CD4-positive, alpha-beta T cell treated with Interleukin-17A for 1 hour (primary cell): ENCODE data around the gene PLS1.
A peak's percentile ranks its signal among the peaks of the same experiment; 100 is the strongest.
"Not testable (repeated sequence)": the region's sequence is repeated elsewhere in the genome, so short reads cannot be mapped to it uniquely, and the experiment has no call there.

Experiments
- DNase-seq: peaks from one replicate; pipeline ENCODE4 v3.0.0-alpha.2; 2020

The PLS1 gene

DNA sequence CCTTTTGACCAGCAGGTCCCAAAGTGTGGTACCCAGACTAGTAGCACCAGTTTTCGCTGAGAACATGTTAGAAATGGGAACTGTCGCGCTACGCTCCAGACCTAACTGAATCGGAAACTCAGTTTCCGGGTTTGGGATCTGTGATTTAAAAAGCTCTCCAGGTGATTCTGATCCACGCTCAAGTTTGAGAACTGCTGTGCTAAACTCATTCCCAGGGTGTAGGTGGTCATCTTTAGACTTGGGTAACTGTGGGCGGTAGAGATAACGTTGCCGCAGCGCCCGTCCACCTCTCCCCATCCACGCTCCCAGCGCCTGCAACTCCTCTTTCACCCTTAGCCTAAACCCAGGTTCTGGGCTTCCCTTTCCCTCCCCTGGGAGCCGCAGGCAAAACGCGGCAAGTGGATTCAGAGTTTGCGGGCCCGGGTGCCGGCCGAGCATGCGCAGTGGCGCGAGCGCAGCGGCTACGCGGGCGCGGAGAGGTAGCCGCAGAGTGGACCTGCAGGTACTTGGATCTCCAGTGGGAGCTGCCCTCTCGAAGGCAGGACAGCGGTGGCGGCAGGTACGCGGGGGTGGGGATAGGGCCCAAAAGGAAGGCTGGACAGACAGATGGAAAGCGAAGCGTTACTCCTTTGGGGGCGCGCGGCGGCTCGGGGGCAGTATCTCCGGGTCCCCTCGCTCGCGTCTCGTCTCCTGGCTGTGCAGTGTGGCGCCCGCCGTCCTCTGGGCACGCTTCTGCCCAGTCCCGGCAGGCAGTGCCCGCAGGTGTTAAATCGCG lies at the start of gene PLS1:
Gene PLS1, plus strand, starts transcription at position 443 of the 775 bp plus-strand sequence. CDS start 67,845 bp downstream, outside the sequence.
- DNase-seq = peak; percentile 91

- DNase-seq = no peak
Measured at GRCh38 chr3:142549986-142550385, 46.2 kb upstream of the PLS1 start.

DNA sequence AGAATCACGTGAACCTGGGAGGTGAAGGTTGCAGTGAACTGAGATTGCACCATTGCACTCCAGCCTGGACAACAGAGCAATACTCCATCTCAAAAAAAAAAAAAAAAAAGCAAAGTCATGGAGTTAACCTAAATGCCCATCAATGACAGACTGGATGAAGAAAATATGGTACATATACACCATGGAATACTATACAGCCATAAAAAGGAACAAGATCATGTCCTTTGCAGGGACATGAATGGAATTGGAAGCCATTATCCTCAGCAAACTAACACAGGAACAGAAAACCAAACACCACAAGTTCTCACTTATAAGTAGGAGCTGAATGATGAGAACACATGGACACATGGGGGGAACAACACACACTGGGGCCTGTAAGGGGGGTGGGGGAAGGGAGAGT lies 43.6 kb upstream of the PLS1 start:
- DNase-seq = not testable (repeated sequence)

- no peak for DNase-seq
Measured at GRCh38 chr3:142553741-142554140, 42.5 kb upstream of the PLS1 start.

GRCh38 chr3:142560118-142560517 lies 36.1 kb upstream of the PLS1 start:
- no peak for DNase-seq

DNA sequence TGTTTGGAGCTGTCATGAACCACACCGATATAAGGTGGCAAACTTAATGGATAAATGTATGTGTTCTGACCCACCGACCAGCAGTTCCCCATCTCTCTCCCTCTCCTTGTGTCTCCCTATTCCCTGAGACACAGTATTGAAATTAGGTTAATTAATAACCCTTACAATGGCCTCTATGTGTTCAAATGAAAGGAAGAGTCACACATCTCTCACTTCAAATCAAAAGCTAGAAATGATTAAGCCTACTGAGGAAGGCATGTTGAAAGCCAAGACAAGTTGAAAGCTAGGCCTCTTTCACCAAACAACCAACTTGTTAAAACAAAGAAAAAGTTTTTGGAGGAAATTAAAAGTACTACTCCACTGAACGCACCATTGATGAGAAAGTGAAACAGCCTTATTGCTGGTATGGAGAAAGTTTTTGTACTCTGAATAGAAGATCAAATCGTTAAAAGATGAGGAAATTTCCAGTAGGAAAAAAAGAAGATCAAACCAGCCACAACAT lies 32.6 kb upstream of the PLS1 start:
- DNase-seq = no peak

DNA sequence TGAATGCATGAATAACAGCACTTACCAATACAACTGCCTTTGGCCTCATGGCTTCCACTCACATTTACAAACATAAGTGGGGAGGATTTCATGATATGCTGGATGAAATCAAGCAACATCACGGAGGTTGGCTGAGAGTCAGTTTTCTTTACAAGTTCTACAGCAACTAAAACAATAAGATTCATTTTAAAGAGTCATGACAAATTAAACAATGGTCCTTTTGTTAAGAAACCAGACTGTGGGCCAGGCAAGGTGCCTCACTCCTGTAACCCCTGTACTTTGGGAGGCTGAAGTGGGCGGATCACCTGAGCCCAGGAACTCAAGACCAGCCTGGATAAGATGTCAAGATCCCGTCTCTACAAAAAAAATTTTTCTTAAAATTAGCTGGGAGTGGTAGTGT lies 30.1 kb upstream of the PLS1 start:
- no peak for DNase-seq

DNA sequence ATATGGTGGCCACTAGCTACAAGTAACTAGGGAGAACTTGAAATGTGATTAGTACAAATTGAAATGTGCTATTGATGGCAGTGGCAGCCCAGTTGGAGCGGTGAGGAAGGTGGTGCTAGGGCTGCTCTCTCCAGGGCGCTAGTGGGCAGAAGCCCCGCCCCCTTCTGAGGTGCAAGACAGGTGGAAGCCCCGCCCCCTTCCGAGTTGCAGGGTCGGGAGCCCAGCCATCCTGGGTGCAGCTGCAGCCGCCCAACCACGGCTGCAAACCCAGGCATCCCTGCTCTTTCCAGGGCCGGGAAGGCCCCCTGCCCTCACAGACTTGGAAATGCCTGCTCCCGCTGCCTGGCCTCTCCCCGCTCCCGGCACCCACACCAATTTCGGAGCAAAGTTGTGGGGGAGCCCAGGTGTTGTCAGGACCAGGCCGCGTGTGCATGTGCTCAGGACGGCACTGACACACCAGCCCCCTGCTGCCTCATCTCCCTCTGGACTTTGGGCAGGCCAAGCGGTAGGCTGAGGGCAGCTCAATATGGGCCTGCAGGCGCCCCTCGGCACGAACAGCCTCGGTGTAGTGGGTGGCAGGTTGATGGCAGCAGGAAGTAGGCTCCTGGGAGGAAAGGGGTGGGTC lies 27.7 kb upstream of the PLS1 start:
- DNase-seq = no peak

- DNase-seq = not testable (repeated sequence)
Measured at GRCh38 chr3:142569422-142569821, 26.8 kb upstream of the PLS1 start.

DNA sequence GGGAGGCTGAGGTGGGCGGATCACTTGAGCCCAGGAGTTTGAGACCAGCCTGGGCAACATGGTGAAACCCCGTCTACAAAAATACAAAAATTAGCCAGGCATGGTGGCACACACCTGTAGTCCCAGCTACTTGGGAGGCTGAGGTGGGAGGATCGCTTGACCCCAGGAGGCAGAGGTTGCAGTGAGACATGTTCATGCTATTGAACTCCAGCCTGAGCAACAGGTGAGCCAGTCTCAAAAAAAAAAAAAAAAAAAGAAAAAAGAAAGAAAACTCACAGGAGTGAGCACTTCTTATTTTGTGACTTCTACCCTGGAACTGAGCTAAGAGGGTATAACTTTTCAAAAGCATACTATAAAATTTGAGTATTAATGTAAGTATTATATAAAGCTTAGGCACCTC lies 22.0 kb upstream of the PLS1 start:
- not testable (repeated sequence) for DNase-seq

- no peak for DNase-seq
Measured at GRCh38 chr3:142574665-142575064, 21.5 kb upstream of the PLS1 start.

GRCh38 chr3:142576792-142577191 lies 19.4 kb upstream of the PLS1 start:
- no peak for DNase-seq

DNA sequence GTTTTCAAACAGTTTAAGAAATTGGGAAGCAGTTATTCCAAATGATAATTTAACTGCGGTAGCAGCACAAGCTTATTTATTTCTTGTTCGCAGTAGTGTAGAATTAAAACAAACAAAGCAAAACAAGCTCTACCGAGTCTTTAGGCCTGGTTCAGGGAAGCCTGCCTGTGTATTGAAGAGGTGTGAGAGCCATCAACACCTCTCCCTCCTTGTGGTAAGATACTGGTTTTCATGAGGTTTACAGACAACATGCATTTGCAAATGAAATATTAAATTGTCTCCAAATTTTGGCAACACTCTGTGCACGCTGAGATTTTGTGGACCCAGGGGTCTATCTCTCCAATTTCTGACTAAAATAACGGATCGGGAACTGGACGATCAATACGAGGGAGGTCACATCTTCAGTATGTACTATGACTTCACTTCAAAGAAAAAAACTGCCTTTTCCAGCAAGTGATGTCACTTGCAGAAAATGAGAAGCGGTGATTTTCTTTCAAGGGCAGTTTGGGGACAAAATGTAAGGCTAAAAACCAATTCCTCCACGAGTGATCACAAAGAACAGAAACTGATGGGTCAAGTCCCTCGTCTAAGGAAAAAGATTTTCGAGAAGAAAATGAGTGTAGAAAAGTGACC lies 18.4 kb upstream of the PLS1 start:
- DNase-seq = peak; percentile 26

GRCh38 chr3:142578329-142579223 lies 17.6 kb upstream of the PLS1 start, which contains the start of gene ATR:
Gene ATR (minus strand): TSS chr3:142578733. CDS start chr3:142578704, 29 bp downstream.
- peak; percentile 96 for DNase-seq

DNA sequence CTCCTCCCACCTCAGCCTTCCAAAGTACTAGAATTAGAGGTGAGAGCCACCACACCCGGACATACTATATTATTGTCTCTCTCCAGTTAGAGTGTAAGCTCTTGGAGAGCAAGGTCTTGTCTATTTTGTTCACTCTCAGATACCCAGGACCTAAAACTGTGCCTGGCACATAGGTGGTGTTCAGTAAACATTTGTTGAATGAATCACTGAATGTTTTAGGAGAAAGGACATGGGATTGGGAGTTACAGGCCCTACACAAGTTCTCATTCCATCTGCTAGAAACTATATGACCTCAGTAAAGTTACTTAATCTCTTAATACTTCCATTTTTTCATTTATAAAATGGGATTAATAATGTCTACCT lies 16.2 kb upstream of the PLS1 start:
- no peak for DNase-seq

DNA sequence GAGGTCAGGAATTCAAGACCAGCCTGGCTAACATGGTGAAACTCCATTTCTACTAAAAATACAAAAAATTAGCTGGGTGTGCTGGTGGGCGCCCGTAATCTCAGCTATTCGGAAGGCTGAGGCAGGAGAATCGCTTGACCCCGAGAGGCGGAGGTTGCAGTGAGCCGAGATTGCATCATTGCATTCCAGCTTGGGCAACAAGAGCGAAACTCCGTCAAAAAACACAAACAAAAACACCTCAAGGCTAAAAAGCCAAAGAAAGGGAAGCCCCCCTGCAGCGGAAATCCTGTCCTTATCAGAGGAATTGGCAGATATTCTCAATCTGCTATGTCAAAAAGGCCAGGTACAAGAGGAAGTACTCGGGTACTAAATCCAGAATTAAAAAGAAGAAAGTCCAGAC lies 15.1 kb upstream of the PLS1 start:
- not testable (repeated sequence) for DNase-seq

GRCh38 chr3:142586803-142587406 lies 9.3 kb upstream of the PLS1 start:
- peak; percentile 62 for DNase-seq

GRCh38 chr3:142588703-142589102 lies 7.5 kb upstream of the PLS1 start:
- no peak for DNase-seq

GRCh38 chr3:142592268-142592667 lies 3.9 kb upstream of the PLS1 start:
- DNase-seq = not testable (repeated sequence)

DNA sequence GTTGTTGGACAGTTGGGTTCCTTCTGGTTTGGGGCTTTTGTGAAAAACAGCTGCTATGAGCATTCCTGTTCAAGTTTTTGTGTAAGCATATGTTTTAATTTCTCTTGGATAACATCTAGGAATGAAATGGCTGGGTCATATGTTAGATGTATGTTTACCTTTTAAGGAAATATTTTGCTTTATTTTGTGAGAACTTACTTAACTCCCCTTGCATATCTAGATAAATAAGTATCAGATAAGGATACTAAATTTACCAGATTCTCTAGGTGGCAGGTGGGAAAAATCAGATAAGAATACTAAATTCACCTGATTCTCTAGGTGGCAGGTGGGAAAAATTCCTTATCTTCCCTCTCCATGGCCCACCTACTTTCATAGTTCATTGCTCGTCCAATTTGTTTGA lies 1.1 kb upstream of the PLS1 start:
- no peak for DNase-seq

GRCh38 chr3:142595581-142595950 lies 627 bp upstream of the PLS1 start:
- DNase-seq = no peak

- no peak for DNase-seq
Measured at GRCh38 chr3:142596726-142597088, 514 bp downstream of the PLS1 start.
